ENCODE results near the gene MTRFR. TPM values are rescaled to one million over a fixed set of nuclear protein-coding genes. Genes with fewer than 3 reads are reported as not detected.
"Not testable (repeated sequence)": the region's sequence is repeated elsewhere in the genome, so short reads cannot be mapped to it uniquely, and the experiment has no call there.

Gene MTRFR
- total RNA-seq, 4 donors from 2014 or later: 14.4 to 17.9 (median 16.2) TPM

GRCh38 chr12:123250471-123251383, 17.5 kb downstream of the MTRFR start:
- no peak overlapping the region for H3K4me3 ChIP-seq (replicated peaks in 1 of 3)
- H3K36me3 ChIP-seq: peaks cover 15 to 24% of the 10 kb centered on the region in 2 donors
- TF ChIP-seq POLR2A (IDR thresholded peaks at IDR 0.05) (no peak), CTCF (IDR thresholded peaks at IDR 0.05) (no peak)
- no peaks in the 10 kb centered on the region for H3K27me3 ChIP-seq
- intact Hi-C loops (cut with DNase I): no loop called here
- 92 to 93% methylated on average over 12 to 13 of the region's 13 CpGs for WGBS, 2 donors
- no peak for DNase-seq
- H3K4me1 ChIP-seq: peaks cover 5 to 8% of the 10 kb centered on the region in 2 donors
- no peak overlapping the region for H3K27ac ChIP-seq
- H3K9me3 ChIP-seq: no peaks in the 10 kb centered on the region

GRCh38 chr12:123251403-123252076, 18.3 kb downstream of the MTRFR start:
- DNase-seq: no peak
- TF ChIP-seq CTCF (IDR thresholded peaks at IDR 0.05): no peak
- no peak for TF ChIP-seq POLR2A (IDR thresholded peaks at IDR 0.05)
- no peak overlapping the region for H3K4me3 ChIP-seq (replicated peaks in 1 of 3)
- H3K9me3 ChIP-seq: no peaks in the 10 kb centered on the region
- no peak overlapping the region for H3K27ac ChIP-seq
- intact Hi-C loops (cut with DNase I): no loop called here
- peaks cover 5 to 8% of the 10 kb centered on the region in 2 donors for H3K4me1 ChIP-seq
- no peaks in the 10 kb centered on the region for H3K27me3 ChIP-seq
- H3K36me3 ChIP-seq: peaks cover 20 to 29% of the 10 kb centered on the region in 2 donors
- WGBS, 2 donors: 94 to 96% methylated on average over 8 of the region's 8 CpGs

- H3K4me3 ChIP-seq (replicated peaks in 1 of 3); DNase-seq; H3K27ac ChIP-seq; H3K9me3 ChIP-seq; intact Hi-C loops (cut with DNase I); H3K4me1 ChIP-seq; H3K27me3 ChIP-seq: not testable (repeated sequence)
- WGBS, 2 donors: 91 to 92% methylated on average over 9 of the region's 9 CpGs
- peaks cover 23 to 34% of the 10 kb centered on the region in 2 donors for H3K36me3 ChIP-seq
Observed at GRCh38 chr12:123252365-123252764, 19.1 kb downstream of the MTRFR start.

GRCh38 chr12:123253641-123254459, 20.6 kb downstream of the MTRFR start:
- TF ChIP-seq POLR2A (IDR thresholded peaks at IDR 0.05) (no peak), CTCF (IDR thresholded peaks at IDR 0.05) (no peak)
- WGBS, 2 donors: 82 to 88% methylated on average over 19 to 20 of the region's 24 CpGs
- H3K36me3 ChIP-seq: peaks cover 31 to 38% of the 10 kb centered on the region in 2 donors

GRCh38 chr12:123254853-123255446, 21.7 kb downstream of the MTRFR start:
- TF ChIP-seq POLR2A (IDR thresholded peaks at IDR 0.05) (no peak), CTCF (IDR thresholded peaks at IDR 0.05) (no peak)
- H3K36me3 ChIP-seq: peaks cover 36 to 42% of the 10 kb centered on the region in 2 donors
- peaks cover 5 to 8% of the 10 kb centered on the region in 2 donors for H3K4me1 ChIP-seq
- no peak overlapping the region for H3K4me3 ChIP-seq (replicated peaks in 1 of 3)
- H3K27me3 ChIP-seq: no peaks in the 10 kb centered on the region
- no peak overlapping the region for H3K27ac ChIP-seq
- WGBS, 2 donors: 81 to 82% methylated on average over 5 of the region's 5 CpGs
- H3K9me3 ChIP-seq: no peaks in the 10 kb centered on the region
- DNase-seq: no peak
- intact Hi-C loops (cut with DNase I): no loop called here

More at GRCh38 chr12:123253641-123254459, 20.6 kb downstream of the MTRFR start:
- DNase-seq: no peak
- intact Hi-C loops (cut with DNase I): no loop called here
- H3K27ac ChIP-seq: no peak overlapping the region
- H3K4me1 ChIP-seq: peaks cover 5 to 8% of the 10 kb centered on the region in 2 donors
- H3K9me3 ChIP-seq: no peaks in the 10 kb centered on the region
- no peaks in the 10 kb centered on the region for H3K27me3 ChIP-seq
- no peak overlapping the region for H3K4me3 ChIP-seq (replicated peaks in 1 of 3)

All from thyroid gland (tissue), 4 donors.